Upper lobe of left lung (tissue), 4 donors: ENCODE measurements around the gene GRIK2.

Experiments used
- CTCF ChIP-seq, 6 experiments: fragments of 450-650 bp in 4 of 6; fragments of 200-600 bp in 2 of 6; sonication (generic) in 2 of 6; IDR thresholded peaks; one replicate each; pipeline ENCODE4 v1.5.1; 2016 to 2019; ENCODE audit warnings: antibody characterized with exemption in 6 of 6
- POLR2AphosphoS5 ChIP-seq, 2 donors: sonication (generic); formaldehyde crosslinking; IDR thresholded peaks; one replicate each; pipeline ENCODE4 v1.5.1; 2017; ENCODE audit warnings: antibody characterized with exemption in 2 of 2

DNA sequence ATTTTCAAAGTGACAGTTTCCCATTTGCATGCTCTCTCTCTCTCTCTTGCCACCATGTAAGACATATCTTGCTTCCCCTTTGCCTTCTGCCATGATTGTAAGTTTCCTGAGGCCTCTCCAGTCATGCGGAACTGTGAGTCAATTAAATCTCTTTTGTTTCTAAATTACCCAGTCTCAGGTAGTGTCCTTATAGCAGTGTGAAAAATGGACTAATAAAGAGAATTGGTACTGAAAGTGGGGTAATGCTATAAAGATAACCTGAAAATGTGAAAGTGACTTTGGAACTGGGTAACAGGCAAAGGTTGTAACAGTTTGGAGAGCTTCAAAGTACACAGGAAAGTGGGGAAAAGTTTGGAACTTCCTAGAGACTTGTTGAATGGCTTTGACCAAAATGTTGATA lies 389.8 kb downstream of the GRIK2 start:
- TF ChIP-seq CTCF (IDR thresholded peaks at IDR 0.05) (no peak), POLR2AphosphoS5 (IDR thresholded peaks at IDR 0.05) (no peak)
